HEK293T (cell line): Measurements from ENCODE around the gene UBXN11.

Experiments
- ARNT ChIP-seq: fragments of 450-650 bp; IDR thresholded peaks from 2 replicates; pipeline ENCODE4 v1.6.1; 2017; ENCODE audit warnings: mild to moderate bottlenecking
- BHLHE40 ChIP-seq: fragments of 450-650 bp; IDR thresholded peaks from 2 replicates; pipeline ENCODE4 v1.6.1; 2016; ENCODE audit warnings: mild to moderate bottlenecking, moderate library complexity, borderline replicate concordance
- CTBP1 ChIP-seq: fragments of 450-650 bp; IDR thresholded peaks from 2 replicates; pipeline ENCODE4 v1.6.1; 2016; ENCODE audit warnings: borderline replicate concordance
- ELF4 ChIP-seq: fragments of 450-650 bp; IDR thresholded peaks from 2 replicates; pipeline ENCODE4 v1.6.1; 2017; ENCODE audit warnings: antibody characterized with exemption
- FOXA1 ChIP-seq: fragments of 450-650 bp; IDR thresholded peaks from 2 replicates; pipeline ENCODE4 v1.6.1; 2016; ENCODE audit warnings: mild to moderate bottlenecking
- FOXK2 ChIP-seq: fragments of 450-650 bp; IDR thresholded peaks from 2 replicates; pipeline ENCODE4 v1.6.1; 2016; ENCODE audit warnings: mild to moderate bottlenecking
- FOXM1 ChIP-seq: fragments of 450-650 bp; IDR thresholded peaks from 2 replicates; pipeline ENCODE4 v1.6.1; 2017; ENCODE audit warnings: mild to moderate bottlenecking, borderline replicate concordance
- LEF1 ChIP-seq: fragments of 450-650 bp; IDR thresholded peaks from 2 replicates; pipeline ENCODE4 v1.6.1; 2017; ENCODE audit warnings: mild to moderate bottlenecking, borderline replicate concordance
- NFRKB ChIP-seq: fragments of 450-650 bp; IDR thresholded peaks from 2 replicates; pipeline ENCODE4 v1.6.1; 2016; ENCODE audit warnings: mild to moderate bottlenecking, moderate library complexity
- SP1 ChIP-seq: fragments of 450-650 bp; IDR thresholded peaks from 2 replicates; pipeline ENCODE4 v1.6.1; 2017
- SUZ12 ChIP-seq: fragments of 450-650 bp; IDR thresholded peaks from 2 replicates; pipeline ENCODE4 v1.6.1; 2016; ENCODE audit warnings: mild to moderate bottlenecking
- ZNF384 ChIP-seq: fragments of 450-650 bp; IDR thresholded peaks from 2 replicates; pipeline ENCODE4 v1.6.1; 2016

DNA sequence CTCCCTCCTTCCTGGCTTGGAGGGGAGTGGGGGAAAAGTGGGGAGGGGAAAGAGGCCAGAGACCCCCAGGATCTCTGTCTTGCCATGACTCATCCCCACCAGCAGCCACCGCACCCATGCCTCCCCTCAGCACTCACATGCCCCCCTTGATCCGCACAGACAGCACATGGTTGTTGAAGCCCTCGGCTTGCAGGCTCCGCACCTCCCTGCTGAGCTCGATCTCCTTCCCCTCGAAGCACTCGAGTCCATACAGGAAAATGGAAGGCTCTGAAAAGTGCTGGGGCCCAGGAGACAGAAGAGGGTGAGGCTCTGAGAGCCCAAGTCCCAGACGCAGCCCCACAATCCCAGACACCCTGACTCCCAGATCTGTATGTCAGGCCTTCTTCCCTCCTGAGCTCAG is 22.2 kb upstream of the UBXN11 start:
- TF ChIP-seq CTBP1 (no peak), ZNF384 (no peak), BHLHE40 (no peak), ARNT (no peak), ELF4 (no peak), SUZ12 (no peak), FOXA1 (no peak), SP1 (no peak), NFRKB (no peak), FOXM1 (no peak), LEF1 (no peak), FOXK2 (no peak)
